Measurements from ENCODE around the gene BRDT.

DNA sequence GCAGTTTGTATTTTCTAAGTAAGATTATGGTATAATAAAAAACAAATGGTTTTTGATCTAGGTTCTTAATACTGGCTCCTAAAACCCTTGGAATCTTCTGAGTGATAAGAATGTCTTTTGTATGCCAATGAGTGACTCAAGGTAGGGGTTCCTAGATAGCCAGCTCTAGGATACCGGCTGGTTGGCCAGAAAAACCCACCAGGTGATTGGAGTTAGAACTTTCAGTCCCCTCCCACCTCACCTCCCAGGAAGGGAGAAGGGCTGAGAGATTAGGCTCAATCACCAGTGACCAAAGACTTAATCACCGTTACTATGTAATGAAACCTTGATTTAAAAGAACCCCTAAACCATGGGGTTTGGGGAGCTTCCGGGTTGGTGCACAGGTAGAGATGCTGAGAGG, 8.7 kb upstream of the BRDT start:
- TF ChIP-seq, protein P1, sequence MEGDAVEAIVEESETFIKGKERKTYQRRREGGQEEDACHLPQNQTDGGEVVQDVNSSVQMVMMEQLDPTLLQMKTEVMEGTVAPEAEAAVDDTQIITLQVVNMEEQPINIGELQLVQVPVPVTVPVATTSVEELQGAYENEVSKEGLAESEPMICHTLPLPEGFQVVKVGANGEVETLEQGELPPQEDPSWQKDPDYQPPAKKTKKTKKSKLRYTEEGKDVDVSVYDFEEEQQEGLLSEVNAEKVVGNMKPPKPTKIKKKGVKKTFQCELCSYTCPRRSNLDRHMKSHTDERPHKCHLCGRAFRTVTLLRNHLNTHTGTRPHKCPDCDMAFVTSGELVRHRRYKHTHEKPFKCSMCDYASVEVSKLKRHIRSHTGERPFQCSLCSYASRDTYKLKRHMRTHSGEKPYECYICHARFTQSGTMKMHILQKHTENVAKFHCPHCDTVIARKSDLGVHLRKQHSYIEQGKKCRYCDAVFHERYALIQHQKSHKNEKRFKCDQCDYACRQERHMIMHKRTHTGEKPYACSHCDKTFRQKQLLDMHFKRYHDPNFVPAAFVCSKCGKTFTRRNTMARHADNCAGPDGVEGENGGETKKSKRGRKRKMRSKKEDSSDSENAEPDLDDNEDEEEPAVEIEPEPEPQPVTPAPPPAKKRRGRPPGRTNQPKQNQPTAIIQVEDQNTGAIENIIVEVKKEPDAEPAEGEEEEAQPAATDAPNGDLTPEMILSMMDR (conservative IDR thresholded peaks at IDR 0.05): no peak
- TF ChIP-seq ZFX (IDR thresholded peaks at IDR 0.05): no peak

Measured in C4-2B (cell line).